Gastroesophageal sphincter (tissue), 3 donors: Measurements from ENCODE around the gene TTC33.

Experiments
- EP300 ChIP-seq: sonication (generic); formaldehyde crosslinking; IDR thresholded peaks from one replicate; pipeline ENCODE4 v1.6.1; 2017; ENCODE audit warnings: antibody characterized with exemption, mild to moderate bottlenecking
- POLR2A ChIP-seq, 2 donors: fragments of 450-650 bp; IDR thresholded peaks; one replicate each; pipeline ENCODE4 v1.6.1; 2017; ENCODE audit warnings: antibody characterized with exemption in 2 of 2, mild to moderate bottlenecking in 2 of 2, moderate library complexity in 1 of 2
- TF ChIP-seq, protein P1 (sequence below), 4 experiments: fragments of 200-600 bp in 2 of 4; fragments of 450-650 bp in 2 of 4; sonication (generic) in 1 of 4; IDR thresholded peaks; one replicate each; pipeline ENCODE4 v1.5.1; 2017 to 2019; ENCODE audit warnings: antibody characterized with exemption in 4 of 4, mild to moderate bottlenecking in 2 of 4, moderate library complexity in 2 of 4

- TF ChIP-seq, protein P1, sequence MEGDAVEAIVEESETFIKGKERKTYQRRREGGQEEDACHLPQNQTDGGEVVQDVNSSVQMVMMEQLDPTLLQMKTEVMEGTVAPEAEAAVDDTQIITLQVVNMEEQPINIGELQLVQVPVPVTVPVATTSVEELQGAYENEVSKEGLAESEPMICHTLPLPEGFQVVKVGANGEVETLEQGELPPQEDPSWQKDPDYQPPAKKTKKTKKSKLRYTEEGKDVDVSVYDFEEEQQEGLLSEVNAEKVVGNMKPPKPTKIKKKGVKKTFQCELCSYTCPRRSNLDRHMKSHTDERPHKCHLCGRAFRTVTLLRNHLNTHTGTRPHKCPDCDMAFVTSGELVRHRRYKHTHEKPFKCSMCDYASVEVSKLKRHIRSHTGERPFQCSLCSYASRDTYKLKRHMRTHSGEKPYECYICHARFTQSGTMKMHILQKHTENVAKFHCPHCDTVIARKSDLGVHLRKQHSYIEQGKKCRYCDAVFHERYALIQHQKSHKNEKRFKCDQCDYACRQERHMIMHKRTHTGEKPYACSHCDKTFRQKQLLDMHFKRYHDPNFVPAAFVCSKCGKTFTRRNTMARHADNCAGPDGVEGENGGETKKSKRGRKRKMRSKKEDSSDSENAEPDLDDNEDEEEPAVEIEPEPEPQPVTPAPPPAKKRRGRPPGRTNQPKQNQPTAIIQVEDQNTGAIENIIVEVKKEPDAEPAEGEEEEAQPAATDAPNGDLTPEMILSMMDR (IDR thresholded peaks at IDR 0.05): no peak
- TF ChIP-seq EP300 (no peak), POLR2A (IDR thresholded peaks at IDR 0.05) (no peak)
Measured at GRCh38 chr5:40601198-40601868, 154.4 kb downstream of the TTC33 start.
